H1 (cell line): Measurements from ENCODE around the gene FUT4. TPM values are rescaled to one million over a fixed set of nuclear protein-coding genes. Genes with fewer than 3 reads are reported as not detected.

Experiments
- GABPA ChIP-seq: IDR thresholded peaks from 2 replicates; pipeline ENCODE4 v1.6.1; 2011; ENCODE audit warnings: mild to moderate bottlenecking, low read length, moderate library complexity, borderline replicate concordance; ENCODE audit not compliant: insufficient read depth
- TCF12 ChIP-seq: IDR thresholded peaks from 2 replicates; pipeline ENCODE4 v1.6.1; 2011; ENCODE audit warnings: low read depth, mild to moderate bottlenecking, low read length
- USF2 ChIP-seq: IDR thresholded peaks from 2 replicates; pipeline ENCODE4 v1.6.1; 2011; ENCODE audit warnings: low read length, improper control_type of control experiment
- polyA plus RNA-seq, 7 experiments: library from polyadenylated mRNA; depleted of rRNA in 3 of 7; stranded (reverse) in 5 of 7; unstranded in 2 of 7; fragments of >200 nt in 5 of 7; fragments of 200-250 nt in 2 of 7; gene quantifications; 1 replicate in 5 of 7; 2 replicates in 1 of 7; 4 replicates in 1 of 7; pipeline versions ENCODE4 v1.2.1 to v1.2.3, GENCODE V29; 2011 to 2013; ENCODE audit warnings: missing spikeins in 2 of 7, mixed read lengths in 2 of 7
- total RNA-seq: library from RNA; stranded (reverse); fragmentation: NEBNext Ultra II Directional; extraction: Animal tissue kit (Norgen Biotek cat#: 25700); gene quantifications from 2 replicates; pipeline ENCODE4 v1.2.1, GENCODE V29; 2021

Gene FUT4
- total and polyA plus RNA-seq, 2 of the 8 experiments (the other 6 are each of a cell fraction or from before 2014, with no cell fraction given), result 2.6 to 8.0 TPM

- no peak for TF ChIP-seq USF2
- TF ChIP-seq GABPA, result no peak
- no peak for TF ChIP-seq TCF12
- TF ChIP-seq, all 59 proteins: peak for 0
Observed at GRCh38 chr11:94516725-94517124, 27.0 kb upstream of the FUT4 start (continued).
